ENCODE data around the gene TUFT1.

TUFT1 gene

GRCh38 chr1:151511636-151512215 lies 28.4 kb upstream of the TUFT1 start:
- TF ChIP-seq, protein P1, sequence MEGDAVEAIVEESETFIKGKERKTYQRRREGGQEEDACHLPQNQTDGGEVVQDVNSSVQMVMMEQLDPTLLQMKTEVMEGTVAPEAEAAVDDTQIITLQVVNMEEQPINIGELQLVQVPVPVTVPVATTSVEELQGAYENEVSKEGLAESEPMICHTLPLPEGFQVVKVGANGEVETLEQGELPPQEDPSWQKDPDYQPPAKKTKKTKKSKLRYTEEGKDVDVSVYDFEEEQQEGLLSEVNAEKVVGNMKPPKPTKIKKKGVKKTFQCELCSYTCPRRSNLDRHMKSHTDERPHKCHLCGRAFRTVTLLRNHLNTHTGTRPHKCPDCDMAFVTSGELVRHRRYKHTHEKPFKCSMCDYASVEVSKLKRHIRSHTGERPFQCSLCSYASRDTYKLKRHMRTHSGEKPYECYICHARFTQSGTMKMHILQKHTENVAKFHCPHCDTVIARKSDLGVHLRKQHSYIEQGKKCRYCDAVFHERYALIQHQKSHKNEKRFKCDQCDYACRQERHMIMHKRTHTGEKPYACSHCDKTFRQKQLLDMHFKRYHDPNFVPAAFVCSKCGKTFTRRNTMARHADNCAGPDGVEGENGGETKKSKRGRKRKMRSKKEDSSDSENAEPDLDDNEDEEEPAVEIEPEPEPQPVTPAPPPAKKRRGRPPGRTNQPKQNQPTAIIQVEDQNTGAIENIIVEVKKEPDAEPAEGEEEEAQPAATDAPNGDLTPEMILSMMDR (IDR thresholded peaks at IDR 0.05; ENCODE audit: low read depth, low read length, missing control alignments): no peak
- no peak for DNase-seq (ENCODE audit: extremely low read depth, low read depth)
- peak overlapping the region; percentile 46 for H3K4me3 ChIP-seq (replicated peaks; ENCODE audit: low read depth, low read length)

DNA sequence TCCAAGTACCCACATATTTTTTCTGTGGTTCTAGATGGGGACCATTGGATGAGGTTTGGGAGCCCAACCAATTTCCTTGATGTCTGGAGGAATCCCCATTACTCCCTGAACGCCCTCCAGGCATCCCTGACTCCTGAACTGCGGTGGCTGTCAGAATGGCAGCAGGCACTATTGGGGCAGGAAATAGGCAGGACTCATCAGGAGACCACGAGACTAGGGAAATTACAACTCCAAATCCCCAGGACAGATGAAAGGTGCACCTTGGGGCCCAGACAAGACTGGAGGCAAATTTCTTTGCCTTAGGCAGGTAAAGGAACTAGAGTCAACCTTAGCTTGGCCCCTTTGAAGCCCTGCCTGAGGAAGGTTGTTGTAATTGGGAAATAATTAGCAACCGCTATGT lies 27.8 kb upstream of the TUFT1 start:
- DNase-seq (ENCODE audit: extremely low read depth, low read depth): no peak
- peak overlapping the region; percentile 46 for H3K4me3 ChIP-seq (replicated peaks; ENCODE audit: low read depth, low read length)
- TF ChIP-seq, protein P1 (IDR thresholded peaks at IDR 0.05; ENCODE audit: low read depth, low read length, missing control alignments): no peak

DNA sequence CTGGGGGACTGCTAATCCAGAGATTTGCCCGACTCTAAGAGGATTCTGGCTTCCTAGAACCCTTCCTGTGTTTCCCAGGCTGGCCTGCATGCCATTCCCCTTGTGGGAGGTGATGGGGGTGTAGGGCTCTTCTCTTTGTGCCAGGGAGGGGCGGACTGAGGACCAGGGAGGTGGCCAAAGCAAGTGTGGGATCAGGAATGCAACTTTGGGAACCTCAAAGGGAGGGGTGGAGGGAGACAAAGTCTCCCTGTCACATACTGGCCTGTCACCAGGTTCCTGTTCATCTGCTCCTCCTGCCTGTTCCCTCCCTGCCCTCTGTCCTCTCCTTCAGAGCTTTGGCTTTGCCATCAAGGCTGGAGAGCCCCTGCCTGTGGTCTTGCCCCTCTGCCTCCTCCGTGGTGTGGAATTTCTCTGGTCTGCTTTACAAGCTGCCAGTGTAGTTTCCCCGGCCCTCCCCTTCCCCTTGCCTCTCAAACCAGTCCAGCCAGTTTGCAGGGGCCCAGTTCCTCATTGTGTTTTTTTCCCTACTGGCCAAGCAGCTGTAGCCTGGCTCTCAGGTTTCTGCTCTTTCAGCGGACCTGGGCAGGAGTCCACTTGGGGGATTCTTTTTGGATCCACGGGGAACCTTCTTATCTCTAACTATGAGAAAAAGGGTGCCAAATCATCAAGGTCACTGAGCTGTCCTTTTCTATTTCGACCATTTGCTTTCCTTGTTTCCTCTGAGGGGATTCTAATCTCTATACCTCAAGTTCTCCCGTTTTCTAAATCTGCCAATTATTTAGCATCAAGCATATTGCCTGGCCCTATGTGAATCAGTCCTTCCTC lies 27.1 kb upstream of the TUFT1 start:
- H3K4me3 ChIP-seq (replicated peaks; ENCODE audit: low read depth, low read length): no peak overlapping the region
- TF ChIP-seq, protein P1 (IDR thresholded peaks at IDR 0.05; ENCODE audit: low read depth, low read length, missing control alignments): no peak
- no peak for DNase-seq (ENCODE audit: extremely low read depth, low read depth)

- TF ChIP-seq, protein P1 (IDR thresholded peaks at IDR 0.05; ENCODE audit: low read depth, low read length, missing control alignments): no peak
- peak; percentile 29 for DNase-seq (ENCODE audit: extremely low read depth, low read depth)
Observed at GRCh38 chr1:151513626-151514121, 26.4 kb upstream of the TUFT1 start.

DNA sequence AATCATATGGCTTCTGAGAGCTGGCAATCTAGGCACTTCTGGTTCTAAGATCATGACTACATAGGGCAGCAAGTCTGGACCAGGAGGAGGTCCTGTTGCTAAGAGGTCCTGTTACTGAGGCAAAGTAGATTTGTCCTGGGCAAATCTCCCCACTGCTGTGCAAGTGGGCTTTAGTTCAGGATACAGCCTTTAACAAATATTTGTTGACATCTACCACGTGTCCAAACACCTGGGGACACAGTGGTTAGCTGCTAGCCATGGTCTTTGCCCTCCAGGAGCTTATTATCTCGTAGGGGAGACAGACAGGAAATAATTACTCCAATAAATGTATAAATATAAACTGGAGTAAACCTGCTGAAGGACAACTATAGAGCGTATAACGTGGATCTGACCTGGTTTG lies 25.7 kb upstream of the TUFT1 start:
- TF ChIP-seq, protein P1 (IDR thresholded peaks at IDR 0.05; ENCODE audit: low read depth, low read length, missing control alignments): no peak
- no peak overlapping the region for H3K4me3 ChIP-seq (replicated peaks; ENCODE audit: low read depth, low read length)
- no peak for DNase-seq (ENCODE audit: extremely low read depth, low read depth)

More at GRCh38 chr1:151513626-151514121, 26.4 kb upstream of the TUFT1 start:
- H3K4me3 ChIP-seq (replicated peaks; ENCODE audit: low read depth, low read length): no peak overlapping the region

DNA sequence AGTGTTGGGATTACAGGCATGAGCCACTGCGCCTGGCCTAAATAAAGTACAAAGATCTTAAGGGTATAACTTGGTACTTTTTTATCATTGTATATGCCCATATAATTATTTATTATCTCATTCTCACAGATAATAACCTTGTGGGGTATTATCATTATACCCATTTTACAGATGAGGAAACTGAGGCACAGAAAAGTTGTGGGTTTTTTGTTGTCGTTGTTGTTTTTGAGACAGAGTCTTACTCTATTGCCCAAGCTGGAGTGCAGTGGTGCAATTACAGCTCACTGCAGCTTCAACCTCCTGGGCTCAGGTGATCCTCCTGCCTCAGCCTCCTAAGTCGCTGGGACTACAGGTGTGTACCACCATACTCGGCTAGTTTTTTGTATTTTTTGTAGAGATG lies 24.8 kb upstream of the TUFT1 start:
- TF ChIP-seq, protein P1 (IDR thresholded peaks at IDR 0.05; ENCODE audit: low read depth, low read length, missing control alignments): no peak
- DNase-seq (ENCODE audit: extremely low read depth, low read depth): no peak
- H3K4me3 ChIP-seq (replicated peaks; ENCODE audit: low read depth, low read length): no peak overlapping the region
